Osteoblast (primary cell): ENCODE data around the gene ACSF3. TPM values are rescaled to one million over a fixed set of nuclear protein-coding genes. Genes with fewer than 3 reads are reported as not detected.

ENCODE experiments used
- DNase-seq: peaks from one replicate; pipeline ENCODE4 v3.0.0; 2011; ENCODE audit warnings: low spot score, mixed read lengths; ENCODE audit not compliant: insufficient read length; ENCODE audit errors: missing footprints
- H2AFZ ChIP-seq: 2 replicates; pipeline ENCODE4 v1.6.0; 2011; ENCODE audit warnings: mild to moderate bottlenecking, low read length
- H3K27ac ChIP-seq: 2 replicates; pipeline ENCODE4 v1.5.1; 2011; ENCODE audit warnings: mild to moderate bottlenecking, low read depth, low read length, moderate library complexity
- H3K27me3 ChIP-seq: 2 replicates; pipeline ENCODE4 v1.6.0; 2012; ENCODE audit warnings: mild to moderate bottlenecking, control low read depth, inconsistent platforms, low read length, moderate library complexity; ENCODE audit not compliant: insufficient read depth
- H3K36me3 ChIP-seq: 2 replicates; pipeline ENCODE4 v1.5.1; 2011; ENCODE audit warnings: mild to moderate bottlenecking, low read length, control low read depth, moderate library complexity; ENCODE audit not compliant: insufficient read depth
- H3K4me1 ChIP-seq: 2 replicates; pipeline ENCODE4 v1.5.1; 2011; ENCODE audit warnings: mild to moderate bottlenecking, low read length, control low read depth, moderate library complexity; ENCODE audit not compliant: insufficient read depth
- H3K4me2 ChIP-seq: 2 replicates; pipeline ENCODE4 v1.6.0; 2011; ENCODE audit warnings: mild to moderate bottlenecking, low read length; ENCODE audit not compliant: insufficient read depth
- H3K4me3 ChIP-seq: fragments of 200-600 bp; sonication (generic); 3 replicates; pipeline ENCODE4 v1.5.1; 2012; ENCODE audit warnings: mild to moderate bottlenecking, low read length, inconsistent platforms; ENCODE audit not compliant: insufficient read depth
- H3K79me2 ChIP-seq: 2 replicates; pipeline ENCODE4 v1.6.0; 2012; ENCODE audit warnings: mild to moderate bottlenecking, low read length, control low read depth, inconsistent platforms; ENCODE audit not compliant: insufficient read depth
- H3K9me3 ChIP-seq: 2 replicates; pipeline ENCODE4 v1.5.1; 2011; ENCODE audit warnings: low read depth, low read length, control low read depth
- H4K20me1 ChIP-seq: 2 replicates; pipeline ENCODE4 v1.6.0; 2012; ENCODE audit warnings: mild to moderate bottlenecking, low read length, control low read depth; ENCODE audit not compliant: insufficient read depth
- total RNA-seq: library from RNA; depleted of rRNA; stranded (reverse); fragments of >200 nt; gene quantifications from 2 replicates; pipeline ENCODE4 v1.2.3, GENCODE V29; 2012
- TF ChIP-seq, protein P1 (sequence below): IDR thresholded peaks from 2 replicates; pipeline ENCODE4 v1.5.1; 2011; ENCODE audit warnings: mild to moderate bottlenecking, low read depth, low read length, moderate library complexity; ENCODE audit errors: extremely low read depth

ACSF3 gene
- total RNA-seq, 1 donor: 29.3 TPM

DNA sequence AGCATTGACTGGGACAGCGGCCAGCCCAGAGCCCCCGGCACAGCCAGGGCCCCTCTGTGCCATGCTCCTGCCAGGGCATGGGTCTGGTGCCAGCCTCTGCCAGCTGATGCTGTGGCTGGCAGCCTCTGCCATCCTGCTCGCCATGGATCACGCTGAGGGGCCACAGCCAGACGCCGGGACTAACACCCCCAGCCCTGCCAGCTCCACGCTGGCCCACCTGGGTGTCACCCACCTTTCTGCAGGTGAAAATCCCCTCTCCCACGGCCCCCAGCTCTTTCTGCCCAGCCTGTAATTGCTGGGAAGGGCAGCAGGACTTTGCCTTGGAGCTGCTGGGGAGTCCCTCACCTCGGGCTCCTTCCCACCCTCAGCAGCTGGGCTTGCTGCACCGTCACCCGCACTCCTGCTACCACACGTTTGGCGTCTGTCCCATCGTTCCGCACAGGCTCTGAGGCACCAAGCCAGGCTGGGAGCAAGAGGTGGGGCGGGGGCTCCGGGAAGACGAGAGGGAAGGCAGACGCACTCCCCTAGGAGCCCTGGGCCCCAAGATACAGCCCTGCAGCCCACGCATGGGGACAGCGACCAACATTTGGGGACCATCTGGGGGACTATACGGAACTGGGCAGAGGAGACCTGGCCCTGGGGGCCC lies 42.0 kb upstream of the ACSF3 start:
- Histone ChIP-seq H4K20me1 (no peaks in the 10 kb centered on the region), H3K4me1 (peaks cover 9% of the 10 kb centered on the region), H3K79me2 (no peaks in the 10 kb centered on the region), H3K27ac (no peak overlapping the region), H3K36me3 (no peaks in the 10 kb centered on the region), H3K4me3 (peak overlapping the region; percentile 73), H3K27me3 (peaks cover 11% of the 10 kb centered on the region), H2AFZ (no peak overlapping the region), H3K4me2 (peak overlapping the region; percentile 84), H3K9me3 (no peaks in the 10 kb centered on the region)
- DNase-seq: peak; percentile 92
- TF ChIP-seq, protein P1, sequence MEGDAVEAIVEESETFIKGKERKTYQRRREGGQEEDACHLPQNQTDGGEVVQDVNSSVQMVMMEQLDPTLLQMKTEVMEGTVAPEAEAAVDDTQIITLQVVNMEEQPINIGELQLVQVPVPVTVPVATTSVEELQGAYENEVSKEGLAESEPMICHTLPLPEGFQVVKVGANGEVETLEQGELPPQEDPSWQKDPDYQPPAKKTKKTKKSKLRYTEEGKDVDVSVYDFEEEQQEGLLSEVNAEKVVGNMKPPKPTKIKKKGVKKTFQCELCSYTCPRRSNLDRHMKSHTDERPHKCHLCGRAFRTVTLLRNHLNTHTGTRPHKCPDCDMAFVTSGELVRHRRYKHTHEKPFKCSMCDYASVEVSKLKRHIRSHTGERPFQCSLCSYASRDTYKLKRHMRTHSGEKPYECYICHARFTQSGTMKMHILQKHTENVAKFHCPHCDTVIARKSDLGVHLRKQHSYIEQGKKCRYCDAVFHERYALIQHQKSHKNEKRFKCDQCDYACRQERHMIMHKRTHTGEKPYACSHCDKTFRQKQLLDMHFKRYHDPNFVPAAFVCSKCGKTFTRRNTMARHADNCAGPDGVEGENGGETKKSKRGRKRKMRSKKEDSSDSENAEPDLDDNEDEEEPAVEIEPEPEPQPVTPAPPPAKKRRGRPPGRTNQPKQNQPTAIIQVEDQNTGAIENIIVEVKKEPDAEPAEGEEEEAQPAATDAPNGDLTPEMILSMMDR: no peak

DNA sequence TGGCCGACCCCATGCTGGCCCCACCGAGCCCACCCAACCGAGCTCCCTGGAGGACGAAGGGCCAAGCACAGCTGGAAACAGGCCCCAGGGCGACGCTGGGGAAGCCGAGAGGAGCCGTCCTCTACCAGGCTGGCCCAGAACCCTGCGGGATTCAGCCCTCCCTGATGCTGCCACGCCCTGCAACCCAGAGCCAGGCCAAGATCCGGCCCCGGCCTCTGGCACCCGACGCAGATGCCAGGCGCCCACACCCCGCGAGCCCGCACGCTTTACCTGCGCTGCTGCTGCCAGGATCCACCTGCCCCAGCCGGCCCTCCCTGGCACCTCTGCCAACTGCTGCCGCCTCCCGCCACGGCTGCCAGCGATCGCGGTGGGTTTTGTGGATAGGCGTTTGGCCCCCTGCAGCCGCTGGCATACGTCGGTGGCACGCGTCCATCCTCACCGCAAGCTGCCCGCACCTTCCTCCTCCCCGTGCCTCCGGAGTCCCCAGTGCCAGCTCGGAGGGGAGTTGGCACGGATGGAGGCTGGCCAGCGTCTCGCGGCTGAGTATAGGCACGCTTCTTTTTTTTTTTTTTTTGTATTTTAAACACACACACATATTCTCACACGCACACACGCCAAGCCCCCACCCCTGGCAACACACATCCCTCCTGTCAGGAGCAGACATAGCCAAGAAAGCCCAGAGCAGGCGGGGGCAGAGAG lies 41.3 kb upstream of the ACSF3 start:
- Histone ChIP-seq H3K27ac (no peak overlapping the region), H3K79me2 (no peaks in the 10 kb centered on the region), H3K4me2 (peak overlapping the region; percentile 84), H3K4me1 (peaks cover 9% of the 10 kb centered on the region), H3K36me3 (no peaks in the 10 kb centered on the region), H3K9me3 (no peaks in the 10 kb centered on the region), H2AFZ (peak overlapping the region; percentile 81), H3K4me3 (peak overlapping the region; percentile 73), H3K27me3 (peaks cover 11% of the 10 kb centered on the region), H4K20me1 (no peaks in the 10 kb centered on the region)
- TF ChIP-seq, protein P1: no peak
- DNase-seq: peak; percentile 95

DNA sequence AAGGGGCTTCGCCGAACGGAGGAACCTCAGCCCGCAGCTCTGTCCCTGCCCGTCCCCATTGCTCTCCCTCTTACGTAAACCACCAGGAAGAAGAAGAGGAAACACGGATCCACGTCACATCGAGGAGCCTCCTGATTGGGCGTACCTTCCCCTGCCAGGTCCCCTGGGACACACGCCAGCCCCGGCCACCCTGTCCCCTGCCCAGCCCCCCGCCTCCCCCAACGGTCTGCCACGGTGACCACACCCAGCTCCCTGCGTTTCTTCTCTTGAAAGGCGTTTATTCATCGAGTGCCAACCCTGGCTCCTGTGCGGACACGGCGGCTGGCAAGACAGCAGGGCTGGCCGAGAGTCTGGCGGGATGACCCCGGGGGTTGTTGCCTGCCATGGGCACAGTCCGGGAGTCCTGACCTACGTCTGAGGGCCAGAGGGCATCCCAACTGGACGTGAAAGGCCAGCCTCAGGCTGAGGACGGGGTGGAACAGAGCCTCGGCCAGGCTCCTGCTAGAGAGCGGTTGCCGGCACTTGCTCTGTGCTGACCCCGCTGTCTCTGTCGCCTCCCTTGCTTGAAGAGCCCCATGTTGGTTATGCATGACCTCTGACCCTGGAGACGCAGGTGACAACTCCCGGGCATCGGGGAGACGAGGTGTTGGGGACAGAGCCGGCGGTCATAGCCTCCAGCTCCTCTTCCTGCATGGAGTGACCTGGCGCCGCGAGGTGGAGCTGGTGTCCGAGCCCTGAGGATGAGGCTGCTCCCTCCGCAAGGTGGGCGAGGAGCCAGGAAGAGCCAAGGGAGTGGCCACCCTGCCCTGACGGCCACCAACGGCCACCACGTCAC lies 40.5 kb upstream of the ACSF3 start:
- H3K9me3 ChIP-seq: no peaks in the 10 kb centered on the region
- peak overlapping the region; percentile 84 for H3K4me2 ChIP-seq
- no peaks in the 10 kb centered on the region for H3K36me3 ChIP-seq
- H2AFZ ChIP-seq: peak overlapping the region; percentile 81
- TF ChIP-seq, protein P1: no peak
- H3K79me2 ChIP-seq: no peaks in the 10 kb centered on the region
- peak overlapping the region; percentile 73 for H3K4me3 ChIP-seq
- H4K20me1 ChIP-seq: no peaks in the 10 kb centered on the region
- peak; percentile 99 for DNase-seq
- peaks cover 9% of the 10 kb centered on the region for H3K4me1 ChIP-seq
- peaks cover 11% of the 10 kb centered on the region for H3K27me3 ChIP-seq
- H3K27ac ChIP-seq: no peak overlapping the region

GRCh38 chr16:89053725-89054029 lies 40.0 kb upstream of the ACSF3 start:
- no peak overlapping the region for H2AFZ ChIP-seq
- peaks cover 9% of the 10 kb centered on the region for H3K4me1 ChIP-seq
- no peak overlapping the region for H3K4me3 ChIP-seq
- peaks cover 11% of the 10 kb centered on the region for H3K27me3 ChIP-seq
- H4K20me1 ChIP-seq: no peaks in the 10 kb centered on the region
- no peak for DNase-seq
- TF ChIP-seq, protein P1: no peak
- no peaks in the 10 kb centered on the region for H3K9me3 ChIP-seq
- H3K4me2 ChIP-seq: no peak overlapping the region
- H3K79me2 ChIP-seq: no peaks in the 10 kb centered on the region
- no peak overlapping the region for H3K27ac ChIP-seq
- no peaks in the 10 kb centered on the region for H3K36me3 ChIP-seq
